ENCODE measurements around the gene CDK11B. TPM values are rescaled to one million over a fixed set of nuclear protein-coding genes. Genes with fewer than 3 reads are reported as not detected.
"Not testable (repeated sequence)": the region's sequence is repeated elsewhere in the genome, so short reads cannot be mapped to it uniquely, and the experiment has no call there.

Gene CDK11B
- total RNA-seq, 1 donor from 2014 or later, result 8.7 TPM

DNA sequence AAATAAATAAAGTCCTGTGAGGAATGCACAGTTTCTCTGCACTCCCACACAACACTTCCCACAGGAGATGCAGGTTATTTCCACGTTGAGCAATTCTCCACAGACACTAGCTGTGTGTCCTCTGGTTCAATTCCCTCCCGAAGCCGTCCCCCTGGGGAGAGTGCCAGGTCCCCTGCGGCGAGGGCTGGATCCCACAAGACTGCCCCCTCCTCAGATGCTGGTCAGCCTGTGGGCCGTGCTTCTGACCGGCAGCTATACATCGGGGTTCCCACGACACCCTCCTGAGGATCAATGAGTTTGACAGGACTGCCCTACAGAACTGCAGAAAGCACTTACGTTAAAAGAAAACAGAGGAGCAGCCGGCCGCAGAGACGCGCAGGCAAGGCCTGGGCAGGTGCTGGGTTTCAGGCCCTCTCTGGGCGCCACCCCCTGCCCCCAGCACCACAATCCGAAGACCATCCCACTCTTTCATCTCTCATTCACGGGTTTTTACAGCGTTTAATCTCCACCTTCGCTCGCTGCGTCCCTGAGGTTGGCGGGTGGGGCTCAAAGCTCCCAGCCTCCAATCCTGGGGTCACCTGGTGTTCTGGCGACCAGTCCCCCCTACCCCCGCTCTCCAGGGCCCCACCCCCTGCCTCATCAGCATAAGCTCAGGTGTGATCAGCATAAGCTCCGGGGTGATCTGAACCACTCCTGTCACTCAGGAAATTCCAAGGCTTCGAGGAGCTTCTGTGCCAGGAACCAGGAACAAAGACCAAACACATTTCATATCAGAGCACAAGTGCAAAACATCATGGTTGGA, 24.5 kb upstream of the CDK11B start:
- ATAC-seq (no peak), DNase-seq (ENCODE audit: low spot score) (peak; percentile 42)

DNA sequence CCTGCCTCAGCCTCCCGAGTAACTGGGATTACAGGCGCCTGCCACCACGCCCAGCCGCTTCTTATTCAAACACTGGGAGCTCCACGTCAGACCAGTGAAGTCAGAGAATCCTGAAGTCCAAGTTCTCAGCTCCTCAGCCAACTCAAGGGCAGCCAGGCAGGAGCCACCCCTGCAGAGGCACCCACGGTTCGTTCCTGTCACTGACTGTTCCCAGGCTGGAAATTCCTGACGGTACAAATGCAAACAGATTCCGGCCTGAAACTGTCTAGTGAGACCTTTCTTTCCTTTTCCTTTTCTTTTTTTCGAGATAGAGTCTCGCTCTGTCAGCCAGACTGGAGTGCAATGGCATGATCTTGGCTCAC, 22.1 kb upstream of the CDK11B start:
- ATAC-seq (no peak), DNase-seq (ENCODE audit: low spot score) (peak; percentile 23)

DNA sequence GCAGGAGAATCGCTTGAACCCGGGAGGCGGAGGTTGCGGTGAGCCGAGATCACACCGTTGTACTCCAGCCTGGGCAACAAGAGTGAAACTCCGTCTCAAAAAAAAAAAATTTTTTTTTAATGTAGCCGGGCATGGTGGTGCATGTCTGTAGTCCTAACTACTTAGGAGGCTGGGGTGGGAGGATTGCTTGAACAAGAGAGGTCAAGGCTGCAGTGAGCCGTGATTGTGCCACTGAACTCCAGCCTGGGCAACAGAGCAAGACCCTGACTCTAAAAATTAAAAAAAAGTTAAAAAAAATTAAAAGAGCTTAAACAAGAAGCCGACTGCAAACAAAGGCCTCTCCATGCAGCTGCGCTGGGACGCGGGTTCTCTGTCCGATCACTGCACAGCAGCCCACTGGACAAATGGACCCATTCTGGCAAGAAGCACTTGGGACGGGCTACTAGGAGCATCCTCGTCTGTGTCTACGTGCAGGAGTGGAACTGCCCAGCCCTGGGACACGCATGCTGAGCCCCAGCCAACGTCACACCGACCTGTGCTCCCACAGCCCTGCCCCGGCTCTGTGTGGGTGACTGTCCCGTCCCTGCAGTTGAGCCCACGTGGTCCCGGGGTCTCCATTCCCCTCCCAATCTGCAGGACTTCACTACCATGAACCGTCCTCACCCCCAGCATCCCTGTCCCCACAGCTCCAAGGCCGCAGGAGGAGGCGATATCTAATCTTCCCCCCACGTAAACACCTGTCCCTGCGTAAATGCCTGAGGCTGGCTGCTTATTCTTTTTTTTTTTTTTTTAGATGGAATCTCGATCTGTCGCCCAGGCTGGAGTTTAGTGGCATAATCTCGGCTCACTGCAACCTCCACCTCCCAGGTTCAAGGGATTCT, 21.5 kb upstream of the CDK11B start:
- ATAC-seq, result no peak
- peak; percentile 46 for DNase-seq (ENCODE audit: low spot score)

DNA sequence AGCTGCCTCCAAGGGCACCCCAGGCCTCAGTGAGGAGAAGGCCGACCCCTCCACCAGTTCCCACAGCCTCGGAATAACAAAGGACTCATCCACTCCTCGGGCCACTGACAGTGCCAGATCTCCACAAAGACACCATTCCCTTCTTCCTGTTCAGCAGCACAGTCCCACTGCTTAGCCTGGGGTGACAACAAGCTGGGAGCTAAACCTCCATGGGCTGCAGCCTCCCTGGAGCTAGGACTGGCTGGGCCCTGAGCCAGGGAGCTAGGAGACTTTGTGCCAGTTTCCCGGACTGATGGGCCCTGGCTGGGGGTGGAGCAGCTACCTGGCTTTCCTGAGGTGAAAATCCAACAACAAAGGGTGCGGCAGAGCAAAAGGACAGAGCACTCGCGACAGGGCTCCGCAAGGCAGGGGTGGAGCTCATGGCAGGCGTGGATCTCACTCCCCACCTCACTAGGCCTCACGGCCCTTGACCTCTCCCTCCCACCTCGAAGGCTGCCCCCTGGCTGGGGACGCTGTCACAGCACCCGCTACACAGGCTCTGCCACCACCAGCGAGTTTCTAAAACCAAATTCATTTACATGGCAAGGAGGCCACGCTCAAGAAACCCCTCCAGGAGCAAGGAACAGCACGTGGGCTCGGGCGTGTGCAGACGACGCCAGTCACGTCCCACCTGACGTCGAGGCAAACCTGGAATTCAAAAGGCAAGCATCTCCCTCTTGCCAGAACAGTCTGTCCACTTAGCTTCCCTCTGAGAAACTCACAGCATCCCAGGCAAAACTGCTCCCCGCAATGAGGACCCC, 20.0 kb upstream of the CDK11B start:
- ATAC-seq (peak; percentile 93), DNase-seq (ENCODE audit: low spot score) (peak; percentile 87)

DNA sequence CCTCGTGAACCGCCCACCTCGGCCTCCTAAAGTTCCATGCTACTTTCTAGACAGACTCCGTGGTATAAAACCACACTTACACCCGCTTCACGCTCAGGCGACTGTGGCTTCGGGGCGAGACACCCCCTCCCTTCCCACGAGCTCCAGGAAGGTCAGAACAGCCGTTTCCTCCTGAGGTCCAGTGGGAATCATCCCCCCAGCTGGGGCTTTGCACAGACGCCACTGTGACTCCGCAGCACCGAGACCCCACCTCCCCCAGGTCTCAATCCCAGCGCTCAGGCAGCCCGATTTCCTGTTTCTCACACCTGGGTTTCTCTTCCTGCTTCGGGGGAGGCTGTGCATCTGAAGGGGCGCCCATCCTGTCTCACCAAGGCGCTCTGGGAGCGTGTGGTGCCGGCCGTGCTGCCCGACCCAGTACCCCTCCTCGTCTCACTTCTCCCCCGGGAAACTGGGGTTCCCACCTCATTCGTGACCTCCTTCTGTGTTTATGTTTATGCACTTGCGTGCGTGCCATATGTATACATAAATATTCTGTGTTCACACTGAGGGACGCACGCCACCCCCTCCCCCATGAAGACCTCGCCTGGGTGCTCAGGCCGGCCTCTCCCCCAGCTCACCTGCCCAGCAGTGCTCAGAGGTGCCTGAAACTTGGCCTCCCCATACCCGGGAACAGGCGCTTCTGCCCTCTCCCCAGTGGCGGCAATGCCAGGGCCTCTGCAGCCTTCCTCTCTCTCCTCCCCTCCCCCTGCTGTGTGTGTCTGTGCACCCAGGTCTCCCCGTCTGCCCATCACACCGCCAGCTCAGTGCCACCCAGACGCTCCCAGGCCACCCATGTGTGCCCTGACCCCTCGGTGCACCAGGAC, 19.1 kb upstream of the CDK11B start:
- ATAC-seq (peak; percentile 12), DNase-seq (ENCODE audit: low spot score) (peak; percentile 41)

DNA sequence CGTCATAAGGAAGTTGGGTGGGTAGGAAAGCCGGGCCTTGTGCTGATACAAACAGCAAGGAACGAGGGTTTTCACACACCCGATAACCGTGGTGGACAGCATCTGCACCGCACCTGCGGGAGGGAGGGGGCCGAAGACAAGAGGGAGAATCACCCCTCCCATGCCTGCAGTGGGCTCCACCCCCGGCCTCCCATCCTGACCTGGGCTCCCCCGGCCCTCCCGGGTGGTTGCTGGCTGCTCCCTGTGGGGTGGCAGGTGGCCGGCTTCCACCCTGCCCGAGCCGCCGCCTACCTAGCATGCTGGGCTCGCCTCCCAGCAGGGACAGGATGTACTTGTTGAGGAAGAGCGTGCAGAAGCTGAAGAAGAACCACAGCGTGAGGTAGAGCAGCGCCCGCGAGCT, 17.3 kb upstream of the CDK11B start:
- DNase-seq (ENCODE audit: low spot score), result peak; percentile 7
- ATAC-seq, result not testable (repeated sequence)

DNA sequence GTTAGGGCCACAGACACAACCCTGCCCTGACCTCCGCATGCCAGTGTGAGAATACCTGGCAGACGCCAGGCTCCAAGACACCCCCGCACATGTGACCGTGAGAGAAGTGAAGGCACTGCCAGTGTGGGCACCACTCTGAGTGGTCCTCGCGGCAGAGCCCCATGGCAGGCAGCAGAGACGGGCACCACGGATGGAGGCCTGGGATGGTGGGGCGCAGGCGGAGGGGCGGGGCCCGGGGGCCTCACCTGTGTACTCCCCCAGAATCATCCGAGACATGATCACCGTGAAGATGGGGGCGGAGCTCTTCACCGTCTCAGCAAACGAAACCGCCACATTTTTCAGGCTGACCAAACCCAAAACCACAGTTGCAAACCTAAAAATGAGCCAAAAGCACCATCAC, 16.4 kb upstream of the CDK11B start:
- not testable (repeated sequence) for ATAC-seq
- DNase-seq (ENCODE audit: low spot score), result peak; percentile 12

DNA sequence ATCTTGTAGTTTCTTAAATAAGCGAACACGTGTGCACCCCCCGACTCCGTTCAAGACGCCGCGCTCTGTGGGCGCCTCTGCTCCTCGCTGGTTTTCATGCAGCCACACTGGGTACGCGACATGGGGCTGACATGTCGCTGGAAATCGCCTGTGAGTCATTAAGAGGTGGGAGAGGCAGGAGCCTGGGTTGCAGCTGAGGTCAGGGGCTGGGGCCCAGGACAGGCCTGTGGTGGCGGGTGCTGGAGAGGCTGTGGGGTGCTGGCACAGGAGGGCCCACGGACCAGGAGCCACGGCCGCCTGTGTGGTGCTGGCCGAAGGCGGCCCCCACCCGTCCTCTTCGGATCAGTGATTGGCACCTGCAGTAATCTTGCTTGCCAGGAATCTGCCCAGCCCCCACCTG, 16.0 kb upstream of the CDK11B start:
- peak; percentile 38 for DNase-seq (ENCODE audit: low spot score)
- not testable (repeated sequence) for ATAC-seq

DNA sequence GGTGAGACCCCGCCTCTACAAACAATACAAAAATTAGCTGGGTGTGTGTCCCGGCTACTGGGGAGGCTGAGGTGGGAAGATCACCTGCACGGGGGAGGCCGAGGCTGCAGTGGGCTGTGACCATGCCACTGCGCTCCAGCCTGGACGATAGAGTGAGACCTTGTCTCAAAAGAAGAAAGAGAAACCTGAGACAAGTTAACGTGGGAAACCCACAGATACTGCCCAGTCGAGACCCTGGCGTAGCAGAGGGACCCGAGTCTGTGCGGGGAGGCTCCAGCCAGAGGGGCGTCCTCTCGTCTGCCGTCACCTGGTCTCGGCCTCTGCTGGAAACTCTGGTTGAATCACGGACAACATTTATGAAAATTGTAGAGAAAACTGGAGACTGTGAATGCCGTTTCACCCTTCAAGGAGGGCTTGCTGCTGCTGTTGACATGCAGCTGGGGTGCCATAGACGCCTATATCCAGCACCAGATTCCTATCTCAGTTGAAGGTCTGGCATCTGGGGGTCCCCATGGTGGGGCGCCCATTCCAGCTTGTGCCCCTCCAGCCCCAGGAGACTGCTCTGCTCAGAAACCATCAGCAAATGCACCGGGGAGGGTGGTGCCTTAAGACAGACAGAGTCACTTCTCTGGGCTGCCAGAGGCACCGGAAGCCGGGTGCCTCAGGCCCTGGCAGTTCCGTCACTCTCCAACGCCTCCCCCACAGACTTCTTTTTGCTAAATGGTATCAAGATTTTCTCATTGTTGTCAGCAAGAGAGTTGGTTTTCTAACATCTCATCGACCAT, 13.6 kb upstream of the CDK11B start:
- ATAC-seq (no peak), DNase-seq (ENCODE audit: low spot score) (no peak)

DNA sequence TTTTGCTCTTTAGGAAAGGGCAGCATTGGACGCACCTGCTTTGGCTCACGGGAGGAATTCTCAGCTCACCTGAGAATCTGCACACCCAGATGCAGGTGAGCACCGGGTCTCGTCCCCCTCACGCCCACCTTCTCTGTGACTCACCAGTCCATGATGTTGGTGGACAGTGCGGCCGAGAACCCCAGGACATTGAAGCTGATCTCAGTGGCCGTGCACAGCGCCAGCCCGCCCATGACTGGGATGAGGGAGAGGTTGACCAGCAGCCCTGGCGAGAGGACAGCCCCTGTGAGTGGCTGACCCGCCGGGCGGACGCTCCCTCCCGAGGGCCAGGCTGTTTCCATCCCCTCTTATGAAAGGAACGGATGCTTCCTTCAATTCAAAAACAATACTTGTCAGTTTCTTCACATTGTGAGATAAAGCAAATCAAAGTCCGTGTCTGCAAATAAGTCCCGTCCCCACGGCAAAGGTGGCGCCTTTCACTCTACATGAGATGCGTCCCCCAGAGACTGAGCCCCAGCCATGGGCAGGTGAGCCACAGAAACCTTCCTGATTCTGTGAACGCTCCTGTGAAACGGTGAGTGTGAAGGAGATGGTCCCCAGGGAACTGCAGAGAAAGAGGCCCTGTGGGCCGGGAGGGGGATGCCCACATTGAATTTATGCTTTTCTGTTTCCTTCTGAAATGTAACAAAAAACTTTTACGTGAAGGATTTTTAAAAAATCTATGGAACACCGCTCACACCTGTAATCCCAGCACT, 12.7 kb upstream of the CDK11B start:
- ATAC-seq, result no peak
- DNase-seq (ENCODE audit: low spot score), result peak; percentile 29

DNA sequence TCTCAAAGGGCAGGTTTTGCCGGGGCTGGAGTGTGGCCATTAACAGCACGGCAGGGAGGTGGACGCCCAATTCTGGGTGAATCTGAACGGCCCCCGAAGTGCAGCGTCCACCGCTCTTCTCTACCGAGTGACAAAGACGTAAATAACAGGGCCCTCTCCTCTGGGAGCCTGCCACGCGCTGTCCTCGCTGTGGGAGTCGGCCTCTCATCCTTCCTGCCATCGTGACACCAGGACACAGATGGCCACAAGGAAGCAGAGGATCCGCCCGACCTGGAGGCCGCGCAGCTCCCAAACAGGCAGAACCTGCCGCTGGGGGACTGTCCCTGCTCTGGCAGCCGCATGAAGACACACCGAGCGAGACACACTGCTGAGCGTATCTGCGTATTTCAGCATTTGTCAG, 12.1 kb upstream of the CDK11B start:
- ATAC-seq (no peak), DNase-seq (ENCODE audit: low spot score) (peak; percentile 39)

DNA sequence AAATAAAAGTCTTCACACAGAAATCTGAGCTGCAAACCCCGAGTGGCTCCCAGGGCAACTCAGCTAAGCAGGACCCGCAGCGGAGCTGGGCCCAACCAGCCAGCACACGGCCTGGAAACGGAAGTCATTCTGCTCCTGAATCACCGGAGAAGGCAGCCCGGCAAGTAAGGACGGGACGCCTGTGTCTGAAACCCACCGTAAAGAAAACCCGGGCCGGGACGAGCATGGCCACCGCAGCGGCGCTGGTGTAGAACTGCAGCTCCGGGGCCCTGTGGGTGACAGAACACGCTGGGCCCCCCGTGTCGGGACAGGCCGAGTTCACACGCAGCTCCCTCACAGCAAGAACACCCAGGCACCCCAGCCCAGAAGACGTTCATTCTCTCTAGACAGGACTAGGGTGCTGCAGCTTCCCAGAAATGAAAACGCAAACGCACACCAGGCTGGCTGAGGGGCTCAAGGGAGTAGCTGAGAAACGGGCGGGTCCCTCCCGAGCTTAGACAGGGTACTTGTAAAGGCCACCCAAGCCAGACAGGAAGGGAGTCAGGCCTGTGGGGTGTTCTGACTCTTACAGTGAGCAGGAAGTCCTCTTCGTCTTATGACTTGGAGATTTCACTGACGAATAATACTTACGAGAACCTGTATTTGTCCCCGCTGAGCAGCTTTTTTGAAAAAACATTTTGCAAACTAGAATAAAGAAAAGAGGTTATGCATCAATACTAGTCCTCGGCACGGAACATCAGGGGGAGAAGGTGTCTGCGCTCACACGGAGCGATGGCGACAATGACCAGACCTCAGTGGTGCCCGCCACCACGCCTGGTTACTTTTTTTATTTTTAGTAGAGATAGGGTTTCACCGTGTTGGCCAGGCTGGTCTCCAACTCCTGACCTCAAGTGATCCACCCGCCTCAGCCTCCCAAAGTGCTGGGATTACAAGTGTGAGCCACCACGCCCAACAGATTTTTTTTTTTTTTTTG, 10.9 kb upstream of the CDK11B start:
- DNase-seq (ENCODE audit: low spot score), result peak; percentile 43

DNA sequence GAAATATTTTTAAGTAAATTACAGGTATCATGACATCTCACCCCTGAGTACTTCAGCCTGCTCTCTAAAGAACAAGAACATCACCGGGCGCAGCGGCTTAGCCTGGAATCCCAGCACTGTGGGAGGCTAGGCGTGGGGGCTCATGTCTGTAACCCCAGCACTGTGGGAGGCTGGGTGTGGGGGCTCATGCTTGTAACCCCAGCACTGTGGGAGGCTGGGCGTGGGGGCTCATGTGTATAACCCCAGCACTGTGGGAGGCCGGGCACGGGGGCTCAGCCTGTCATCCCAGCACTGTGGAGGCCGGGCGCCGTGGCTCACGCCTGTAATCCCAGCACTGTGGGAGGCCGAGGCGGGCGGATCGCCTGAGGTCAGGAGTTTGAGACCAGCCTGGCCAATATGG, 7.7 kb upstream of the CDK11B start:
- peak; percentile 42 for DNase-seq (ENCODE audit: low spot score)

More for the DNA sequence above, 10.9 kb upstream of the CDK11B start:
- ATAC-seq, result no peak

DNA sequence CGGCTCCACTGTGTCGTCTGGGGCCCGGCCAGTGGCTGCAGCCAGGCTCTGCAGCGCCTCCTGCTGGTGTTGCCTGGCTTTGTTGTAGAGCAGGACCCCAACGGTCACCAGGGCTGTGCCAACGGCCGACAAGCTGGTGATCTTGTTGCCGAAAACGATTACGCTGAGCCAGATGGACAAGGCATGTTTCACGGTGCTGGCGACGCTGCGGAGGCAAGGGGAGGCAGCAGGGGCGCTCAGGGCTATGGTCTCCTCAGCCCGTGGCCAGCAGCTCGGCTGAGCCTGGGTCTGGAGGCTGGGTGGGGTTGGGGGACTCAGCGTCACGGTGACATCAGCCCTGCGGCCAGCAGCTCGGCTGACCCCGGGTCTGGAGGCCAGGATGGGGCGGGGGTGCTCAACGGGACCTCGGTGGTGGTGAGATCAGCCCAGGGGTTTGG, 7.0 kb upstream of the CDK11B start:
- peak; percentile 45 for DNase-seq (ENCODE audit: low spot score)
- peak; percentile 45 for ATAC-seq

More for the DNA sequence above, 7.7 kb upstream of the CDK11B start:
- ATAC-seq, result no peak

DNA sequence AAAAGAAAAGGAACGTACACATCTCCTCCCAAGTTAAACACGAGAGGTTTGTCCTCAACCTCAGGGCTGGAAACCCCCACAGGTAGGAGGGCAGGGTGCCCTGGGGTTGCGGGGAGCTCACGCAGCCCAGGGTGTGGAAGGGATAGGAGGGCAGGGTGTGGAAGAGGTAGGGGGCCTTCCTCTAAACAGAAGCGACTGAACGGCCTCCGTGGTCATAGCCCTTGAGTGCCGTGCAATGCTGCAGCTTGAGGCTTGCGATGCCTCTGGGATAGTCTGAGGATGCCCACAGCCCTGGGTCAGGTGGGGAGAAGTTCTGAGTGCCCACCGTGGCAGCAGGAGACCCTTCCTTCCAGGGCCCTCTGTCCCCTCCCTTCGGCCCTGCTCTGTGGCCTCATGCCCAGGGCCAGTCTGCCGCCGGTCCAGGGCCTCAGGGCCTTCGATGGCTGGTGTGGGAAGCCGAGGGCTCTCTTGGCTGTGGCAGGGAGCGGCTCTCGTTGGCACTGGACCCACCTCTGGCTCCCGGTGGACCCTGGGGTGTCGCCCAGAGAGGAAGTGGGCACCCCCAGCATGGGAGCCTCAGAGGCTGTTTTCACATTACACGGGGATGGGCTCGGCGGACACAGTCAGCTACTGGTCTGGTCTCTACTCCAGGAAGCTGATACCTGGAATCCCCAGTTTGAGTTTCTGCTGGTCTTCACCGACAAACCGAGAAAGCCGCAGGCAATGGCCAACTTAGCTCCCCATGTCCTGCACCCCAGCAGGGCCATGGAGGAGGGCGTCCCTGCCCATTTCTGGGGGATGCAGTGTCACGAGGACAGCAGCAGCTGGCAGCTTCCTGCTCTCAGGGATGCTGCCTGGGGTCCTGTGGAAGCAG, 6.4 kb upstream of the CDK11B start:
- peak; percentile 44 for DNase-seq (ENCODE audit: low spot score)

DNA sequence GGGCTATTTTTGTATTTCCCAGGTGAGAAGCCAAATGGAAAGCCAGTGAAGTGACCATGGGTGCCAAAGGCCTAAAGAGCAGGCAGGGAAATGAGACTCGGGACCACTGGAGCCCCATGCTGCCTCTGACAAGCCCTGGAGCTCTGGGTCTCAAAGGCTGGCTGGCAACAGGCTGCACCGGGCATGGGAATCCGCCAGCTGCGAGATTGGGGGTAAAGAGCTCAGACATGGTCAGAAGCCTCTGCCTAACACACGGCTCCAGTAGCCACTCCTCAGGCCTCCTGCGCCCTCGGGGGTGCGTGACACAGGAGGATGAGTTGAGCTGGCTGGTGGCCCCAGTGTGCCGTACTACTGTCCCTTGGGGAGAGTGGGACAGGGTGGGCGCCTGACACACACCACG, 5.5 kb upstream of the CDK11B start:
- ATAC-seq; DNase-seq (ENCODE audit: low spot score): not testable (repeated sequence)

More for the DNA sequence above, 6.4 kb upstream of the CDK11B start:
- ATAC-seq, result peak; percentile 9

All from left lobe of liver (tissue), 2 donors.